ENCODE measurements around the gene TMEM229B. TPM values are rescaled to one million over a fixed set of nuclear protein-coding genes. Genes with fewer than 3 reads are reported as not detected.

TMEM229B gene
- total and polyA plus RNA-seq, 2 of the 4 experiments (the other 2 are of a cell fraction) = under 0.01 TPM; not detected in 1

- no peak overlapping the region for H4K5ac ChIP-seq (ENCODE audit: low read depth, low read length)
- H4K91ac ChIP-seq (ENCODE audit: insufficient read depth, low read depth, low read length) = no peak overlapping the region
- no peak overlapping the region for H3K23ac ChIP-seq (ENCODE audit: low read depth, low read length)
- no peak overlapping the region for H3K27ac ChIP-seq (ENCODE audit: insufficient read depth, low read length)
- no peaks in the 10 kb centered on the region for H3K36me3 ChIP-seq (ENCODE audit: control insufficient read depth, insufficient read depth, low read length)
- CTCF ChIA-PET = interaction anchor here (0.6 to 2.1 kb wide), 2 partner anchors 11 to 88 kb away, joined by 3 to 9 read pairs; no protein-coding TSS in a partner anchor
- POLR2A ChIA-PET (ENCODE audit: unreplicated experiment) = no interaction called here
- H3K56ac ChIP-seq (ENCODE audit: extremely low read depth, insufficient read depth, low read length) = no peak overlapping the region
- 9% methylated on average over 12 of the region's 45 CpGs; no CpG with 5 or more reads in 1 of the 2 experiments for WGBS, 2 experiments (ENCODE audit: extremely low coverage in 2 of 2, insufficient read length in 1 of 2)
- no peaks in the 10 kb centered on the region for H3K9me3 ChIP-seq (ENCODE audit: control insufficient read depth, insufficient read depth, low read length)
- H2AK9ac ChIP-seq (replicated peaks; ENCODE audit: low read depth, low read length, poor library complexity) = peak overlapping the region; percentile 44
- no peaks in the 10 kb centered on the region for H4K20me1 ChIP-seq (ENCODE audit: insufficient read depth, low read length)
- no peak overlapping the region for H2BK120ac ChIP-seq (ENCODE audit: low read depth, low read length)
- no peak overlapping the region for H2AK5ac ChIP-seq (ENCODE audit: low read depth, low read length)
- in situ Hi-C loops (cut with MboI; ENCODE audit: low sequenced_read_pairs) = no loop called here
- peaks cover 71% of the 10 kb centered on the region for H3K27me3 ChIP-seq (ENCODE audit: control insufficient read depth, insufficient read depth, low read length)
- DNase-seq (no peak), ATAC-seq (ENCODE audit: low read depth) (peak; percentile 73)
- H4K8ac ChIP-seq (ENCODE audit: low read depth in 2 of 2, low read length in 2 of 2) = no peak overlapping the region
- H3K14ac ChIP-seq (replicated peaks; ENCODE audit: low read depth, low read length) = no peak overlapping the region
- dilution Hi-C loops (cut with HindIII; ENCODE audit: low sequenced_read_pairs, unreplicated experiment) = no loop called here
- peak overlapping the region; percentile 83 for H2AFZ ChIP-seq (replicated peaks; ENCODE audit: low read length, poor library complexity)
- no peak overlapping the region for H3K9ac ChIP-seq (ENCODE audit: low read depth, low read length)
- H3K4me2 ChIP-seq (ENCODE audit: low read depth, low read length) = peak overlapping the region; percentile 8; the same call in 1 of the 2 replicates
- no peaks in the 10 kb centered on the region for H3K9me1 ChIP-seq (ENCODE audit: insufficient read depth, low read length)
- H3K18ac ChIP-seq (ENCODE audit: low read depth, low read length) = no peak overlapping the region
- TF ChIP-seq RCOR1 (IDR thresholded peaks at IDR 0.05; ENCODE audit: insufficient replicate concordance, low read length) (no peak), CTCF (conservative IDR thresholded peaks at IDR 0.05; ENCODE audit: low read depth, low read length) (no peak), MAZ (IDR thresholded peaks at IDR 0.05; ENCODE audit: borderline replicate concordance, low read depth, low read length) (no peak), CHD1 (IDR thresholded peaks at IDR 0.05; ENCODE audit: low read depth, low read length) (no peak), SMC3 (IDR thresholded peaks at IDR 0.05; ENCODE audit: low read depth, low read length) (no peak), ELK1 (IDR thresholded peaks at IDR 0.05; ENCODE audit: borderline replicate concordance, low read depth, low read length) (no peak), USF2 (IDR thresholded peaks at IDR 0.05; ENCODE audit: low read depth, low read length) (no peak), CEBPB (IDR thresholded peaks at IDR 0.05; ENCODE audit: low read depth, low read length) (no peak), FOS (IDR thresholded peaks at IDR 0.05; ENCODE audit: low read depth, low read length) (no peak), NFE2L2 (IDR thresholded peaks at IDR 0.05; ENCODE audit: low read depth, low read length) (no peak), MAFK (IDR thresholded peaks at IDR 0.05; ENCODE audit: low read depth, low read length) (no peak), MXI1 (IDR thresholded peaks at IDR 0.05; ENCODE audit: borderline replicate concordance, low read depth, low read length) (no peak), BHLHE40 (IDR thresholded peaks at IDR 0.05; ENCODE audit: low read depth, low read length) (no peak), RAD21 (IDR thresholded peaks at IDR 0.05; ENCODE audit: low read length) (no peak), POLR2A (IDR thresholded peaks at IDR 0.05; ENCODE audit: low read depth, low read length) (no peak), RFX5 (IDR thresholded peaks at IDR 0.05; ENCODE audit: low read depth, low read length) (no peak)
- BruUV-seq (replicated peaks) = no TSS peak
- no peaks in the 10 kb centered on the region for H3K4me1 ChIP-seq (ENCODE audit: control insufficient read depth, insufficient read depth, low read length)
- H2BK15ac ChIP-seq (ENCODE audit: low read depth, low read length) = no peak overlapping the region
- intact Hi-C loops (cut with micrococcal nuclease) = no loop called here
- H2BK20ac ChIP-seq (ENCODE audit: low read depth, low read length) = no peak overlapping the region
- H3K4ac ChIP-seq (ENCODE audit: low read depth, low read length) = no peak overlapping the region
- H3K79me1 ChIP-seq (ENCODE audit: low read depth in 1 of 2, low read length in 2 of 2) = no peaks in the 10 kb centered on the region
- H3K4me3 ChIP-seq (ENCODE audit: insufficient read depth, low read depth, low read length) = peak overlapping the region; percentile 59
- H2BK5ac ChIP-seq (ENCODE audit: low read depth, low read length, poor library complexity, severe bottlenecking) = no peak overlapping the region
Observed at GRCh38 chr14:67515386-67516079, 27.0 kb upstream of the TMEM229B start.
